Activated naive CD4-positive, alpha-beta T cell treated with anti-CD3 and anti-CD28 coated beads for 36 hours (primary cell): ENCODE results near the gene PBRM1. TPM values are rescaled to one million over a fixed set of nuclear protein-coding genes. Genes with fewer than 3 reads are reported as not detected.

ENCODE experiments used
- CTCF ChIA-PET: fragments of 350-600 bp; sonication (Branson Sonifier 250); formaldehyde crosslinking; loops from one replicate; lab custom pipeline; 2021; ENCODE audit warnings: antibody characterized with exemption; lab: Charles Lee
- DNase-seq: peaks from one replicate; pipeline ENCODE4 v3.0.0-alpha.2; 2020
- H3K27ac Mint-ChIP-seq: one replicate; pipeline ENCODE4 v1.8.0; 2021; ENCODE audit warnings: mild to moderate bottlenecking, mixed read lengths
- H3K27me3 Mint-ChIP-seq: one replicate; pipeline ENCODE4 v1.8.0; 2021; ENCODE audit warnings: low read depth, mixed read lengths
- H3K36me3 Mint-ChIP-seq: one replicate; pipeline ENCODE4 v1.8.0; 2021; ENCODE audit warnings: low read depth, mixed read lengths
- H3K4me1 Mint-ChIP-seq: one replicate; pipeline ENCODE4 v1.8.0; 2021; ENCODE audit warnings: low read depth, mixed read lengths
- H3K4me3 Mint-ChIP-seq: one replicate; pipeline ENCODE4 v1.8.0; 2021; ENCODE audit warnings: mild to moderate bottlenecking, moderate library complexity, mixed read lengths
- H3K9me3 Mint-ChIP-seq: one replicate; pipeline ENCODE4 v1.8.0; 2021; ENCODE audit warnings: mixed read lengths
- intact Hi-C: fragments of 100-400 bp; cut with micrococcal nuclease; formaldehyde crosslinking; loops from one replicate; pipeline ENCODE4 v1.15.1; 2023
- total RNA-seq, 2 experiments: library from RNA; stranded (reverse); gene quantifications; one replicate each; pipeline ENCODE4 v1.2.3, GENCODE V29; 2021

The PBRM1 gene
- total RNA-seq, 2 experiments from 2014 or later, result 49.9 to 57.7 TPM

GRCh38 chr3:52536369-52537164, 149.1 kb downstream of the PBRM1 start, which contains the start of gene UQCC5:
Gene UQCC5, plus strand, starts transcription at chr3:52536605. Its CDS starts 151 bp downstream, at chr3:52536756.
- Mint-ChIP-seq H3K27me3 (no peaks in the 10 kb centered on the region), H3K27ac (peak within 1 kb of the TSS; percentile 87), H3K36me3 (peaks cover 16% of the 10 kb centered on the region), H3K9me3 (no peaks in the 10 kb centered on the region), H3K4me3 (peak within 1 kb of the TSS; percentile 91), H3K4me1 (peaks cover 49% of the 10 kb centered on the region)
- CTCF ChIA-PET, result interaction anchor here (0.6 to 0.9 kb wide), 3 partner anchors 91 to 197 kb away, joined by 3 to 6 read pairs (median 4); no protein-coding TSS in a partner anchor
- DNase-seq, result peak; percentile 98
- intact Hi-C loops, result loop anchor here (1.0 to 10.0 kb wide), 9 partner anchors 81 to 808 kb away; partner anchors contain the start of genes ACY1, DCP1A, DUSP7 and NEK4

- DNase-seq, result no peak
- Mint-ChIP-seq H3K27ac (no peak overlapping the region), H3K4me1 (peaks cover 44% of the 10 kb centered on the region), H3K27me3 (no peaks in the 10 kb centered on the region), H3K9me3 (no peaks in the 10 kb centered on the region), H3K4me3 (peak overlapping the region; percentile 91), H3K36me3 (peaks cover 16% of the 10 kb centered on the region)
- intact Hi-C loops, result loop anchor here (1.0 to 10.0 kb wide), 9 partner anchors 81 to 809 kb away; partner anchors contain the start of genes ACY1, DCP1A, DUSP7 and NEK4
- CTCF ChIA-PET, result interaction anchor here (0.6 to 0.9 kb wide), 3 partner anchors 91 to 197 kb away, joined by 3 to 6 read pairs (median 4); no protein-coding TSS in a partner anchor
Measured at GRCh38 chr3:52536112-52536368, 149.7 kb downstream of the PBRM1 start.

GRCh38 chr3:52535411-52536111, 150.2 kb downstream of the PBRM1 start:
- no peaks in the 10 kb centered on the region for H3K9me3 Mint-ChIP-seq
- peaks cover 40% of the 10 kb centered on the region for H3K4me1 Mint-ChIP-seq
- no peaks in the 10 kb centered on the region for H3K27me3 Mint-ChIP-seq
- CTCF ChIA-PET, result interaction anchor here (0.6 to 0.9 kb wide), 2 partner anchors 92 to 123 kb away, joined by 4 to 6 read pairs; no protein-coding TSS in a partner anchor
- H3K36me3 Mint-ChIP-seq, result peaks cover 16% of the 10 kb centered on the region
- intact Hi-C loops, result loop anchor here (1.0 to 10.0 kb wide), 9 partner anchors 80 to 809 kb away; partner anchors contain the start of genes ACY1, DCP1A, DUSP7 and NEK4
- no peak overlapping the region for H3K27ac Mint-ChIP-seq
- no peak for DNase-seq
- H3K4me3 Mint-ChIP-seq, result peak overlapping the region; percentile 91

- intact Hi-C loops, result loop anchor here (5.0 to 10.0 kb wide), 4 partner anchors 257 to 810 kb away; partner anchors contain the start of genes ACY1, DCP1A, SFMBT1 and WDR82
- H3K36me3 Mint-ChIP-seq, result peaks cover 16% of the 10 kb centered on the region
- CTCF ChIA-PET, result no interaction called here
- H3K27ac Mint-ChIP-seq, result no peak overlapping the region
- no peaks in the 10 kb centered on the region for H3K27me3 Mint-ChIP-seq
- DNase-seq, result no peak
- H3K4me1 Mint-ChIP-seq, result peaks cover 36% of the 10 kb centered on the region
- no peaks in the 10 kb centered on the region for H3K9me3 Mint-ChIP-seq
- peak overlapping the region; percentile 71 for H3K4me3 Mint-ChIP-seq
Measured at GRCh38 chr3:52534281-52535183, 151.2 kb downstream of the PBRM1 start.

- no peaks in the 10 kb centered on the region for H3K27me3 Mint-ChIP-seq
- no peaks in the 10 kb centered on the region for H3K9me3 Mint-ChIP-seq
- peak within 1 kb of the TSS; percentile 72 for H3K4me3 Mint-ChIP-seq
- H3K36me3 Mint-ChIP-seq, result peaks cover 9% of the 10 kb centered on the region
- intact Hi-C loops, result loop anchor here (10.0 kb wide), 2 partner anchors 511 to 811 kb away; partner anchors contain the start of genes DCP1A and SFMBT1
- H3K27ac Mint-ChIP-seq, result no peak within 1 kb of the TSS
- CTCF ChIA-PET, result no interaction called here
- peak; percentile 43 for DNase-seq
- peaks cover 28% of the 10 kb centered on the region for H3K4me1 Mint-ChIP-seq
Measured at GRCh38 chr3:52533623-52534280, 152.0 kb downstream of the PBRM1 start, which contains the start of gene NT5DC2. Gene NT5DC2, minus strand, starts transcription at chr3:52533857. Its CDS starts 120 bp downstream, at chr3:52533737.

GRCh38 chr3:52532838-52533622, 152.7 kb downstream of the PBRM1 start:
- Mint-ChIP-seq H3K27ac (no peak overlapping the region), H3K27me3 (no peaks in the 10 kb centered on the region), H3K4me3 (peak overlapping the region; percentile 72), H3K36me3 (peaks cover 7% of the 10 kb centered on the region), H3K9me3 (no peaks in the 10 kb centered on the region), H3K4me1 (peaks cover 22% of the 10 kb centered on the region)
- intact Hi-C loops, result loop anchor here (10.0 kb wide), 2 partner anchors 512 to 812 kb away; partner anchors contain the start of genes DCP1A and SFMBT1
- CTCF ChIA-PET, result no interaction called here
- peak; percentile 28 for DNase-seq

- Mint-ChIP-seq H3K36me3 (peaks cover 2% of the 10 kb centered on the region), H3K9me3 (no peaks in the 10 kb centered on the region), H3K4me3 (peak overlapping the region; percentile 72), H3K27ac (no peak overlapping the region), H3K4me1 (peaks cover 17% of the 10 kb centered on the region), H3K27me3 (no peaks in the 10 kb centered on the region)
- intact Hi-C loops, result loop anchor here (10.0 kb wide), 2 partner anchors 512 to 812 kb away; partner anchors contain the start of genes DCP1A and SFMBT1
- CTCF ChIA-PET, result no interaction called here
- DNase-seq, result peak; percentile 53
Measured at GRCh38 chr3:52532517-52532837, 153.2 kb downstream of the PBRM1 start.

GRCh38 chr3:52531860-52532516, 153.7 kb downstream of the PBRM1 start:
- CTCF ChIA-PET, result no interaction called here

GRCh38 chr3:52530918-52531826, 154.5 kb downstream of the PBRM1 start:
- Mint-ChIP-seq H3K27ac (no peak overlapping the region), H3K4me3 (no peak overlapping the region), H3K27me3 (no peaks in the 10 kb centered on the region), H3K36me3 (no peaks in the 10 kb centered on the region), H3K4me1 (peaks cover 14% of the 10 kb centered on the region), H3K9me3 (no peaks in the 10 kb centered on the region)
- CTCF ChIA-PET, result no interaction called here
- no peak for DNase-seq
- intact Hi-C loops, result loop anchor here (10.0 kb wide), 2 partner anchors 514 to 814 kb away; partner anchors contain the start of genes DCP1A and SFMBT1

More at GRCh38 chr3:52531860-52532516, 153.7 kb downstream of the PBRM1 start:
- Mint-ChIP-seq H3K27me3 (no peaks in the 10 kb centered on the region), H3K36me3 (peaks cover 2% of the 10 kb centered on the region), H3K27ac (no peak overlapping the region), H3K4me1 (peaks cover 15% of the 10 kb centered on the region), H3K4me3 (peak overlapping the region; percentile 72), H3K9me3 (no peaks in the 10 kb centered on the region)
- intact Hi-C loops, result loop anchor here (10.0 kb wide), 2 partner anchors 513 to 813 kb away; partner anchors contain the start of genes DCP1A and SFMBT1
- peak; percentile 5 for DNase-seq
